ENCODE measurements around the gene SEC24B. TPM values are rescaled to one million over a fixed set of nuclear protein-coding genes. Genes with fewer than 3 reads are reported as not detected.

The SEC24B gene
- total and polyA plus RNA-seq, 4 donors = 8.0 to 34.8 (median 18.4) TPM

DNA sequence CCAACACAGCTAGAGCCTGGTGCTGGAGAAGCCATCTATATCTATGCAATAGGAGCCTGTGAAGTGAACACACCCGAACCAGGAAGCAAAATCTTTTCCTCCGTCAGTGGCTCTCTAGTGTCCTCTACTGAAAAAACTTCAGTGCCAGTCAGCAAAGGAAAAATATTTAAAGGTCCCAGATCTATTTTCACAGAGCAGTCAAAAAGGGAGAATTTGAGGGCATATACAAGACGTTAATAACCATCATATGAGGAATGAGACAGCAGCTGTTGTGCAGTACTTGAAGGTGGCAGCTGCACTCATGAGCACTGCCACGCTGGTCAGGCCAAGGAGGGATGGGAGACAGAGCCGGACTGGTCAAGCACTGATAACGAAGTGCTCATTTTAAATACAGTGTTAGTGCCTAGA is 140.8 kb downstream of the SEC24B start:
- TF ChIP-seq, protein P1, sequence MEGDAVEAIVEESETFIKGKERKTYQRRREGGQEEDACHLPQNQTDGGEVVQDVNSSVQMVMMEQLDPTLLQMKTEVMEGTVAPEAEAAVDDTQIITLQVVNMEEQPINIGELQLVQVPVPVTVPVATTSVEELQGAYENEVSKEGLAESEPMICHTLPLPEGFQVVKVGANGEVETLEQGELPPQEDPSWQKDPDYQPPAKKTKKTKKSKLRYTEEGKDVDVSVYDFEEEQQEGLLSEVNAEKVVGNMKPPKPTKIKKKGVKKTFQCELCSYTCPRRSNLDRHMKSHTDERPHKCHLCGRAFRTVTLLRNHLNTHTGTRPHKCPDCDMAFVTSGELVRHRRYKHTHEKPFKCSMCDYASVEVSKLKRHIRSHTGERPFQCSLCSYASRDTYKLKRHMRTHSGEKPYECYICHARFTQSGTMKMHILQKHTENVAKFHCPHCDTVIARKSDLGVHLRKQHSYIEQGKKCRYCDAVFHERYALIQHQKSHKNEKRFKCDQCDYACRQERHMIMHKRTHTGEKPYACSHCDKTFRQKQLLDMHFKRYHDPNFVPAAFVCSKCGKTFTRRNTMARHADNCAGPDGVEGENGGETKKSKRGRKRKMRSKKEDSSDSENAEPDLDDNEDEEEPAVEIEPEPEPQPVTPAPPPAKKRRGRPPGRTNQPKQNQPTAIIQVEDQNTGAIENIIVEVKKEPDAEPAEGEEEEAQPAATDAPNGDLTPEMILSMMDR (IDR thresholded peaks at IDR 0.05; ENCODE audit: control extremely low read depth, extremely low read depth) = no peak
- H3K9ac ChIP-seq (ENCODE audit: insufficient read depth in 1 of 2, low read length in 2 of 2) = no peak overlapping the region
- H3K27me3 ChIP-seq (ENCODE audit: control insufficient read depth in 3 of 3, insufficient read depth in 3 of 3, low read length in 2 of 3) = no peaks in the 10 kb centered on the region
- peaks cover 0 to 2% (median 0%) of the 10 kb centered on the region in 5 donors for H3K4me1 ChIP-seq (ENCODE audit: control insufficient read depth in 5 of 5, insufficient read depth in 5 of 5, low read length in 5 of 5)
- WGBS, 2 donors = 67 to 77% methylated on average over 6 of the region's 6 CpGs
- no peaks in the 10 kb centered on the region for H3K9me3 ChIP-seq (ENCODE audit: control insufficient read depth in 4 of 4, insufficient read depth in 3 of 4, low read length in 3 of 4)
- DNase-seq (peak in 2 of 3 donors; percentile 6 to 13), ATAC-seq (ENCODE audit: insufficient read depth, low FRiP score) (peak; percentile 57)
- no peak overlapping the region for H3K4me3 ChIP-seq
- no peak overlapping the region for H3K27ac ChIP-seq (ENCODE audit: low read depth in 1 of 2, low read length in 1 of 2)
- no peaks in the 10 kb centered on the region for H3K36me3 ChIP-seq (ENCODE audit: control insufficient read depth in 4 of 4, insufficient read depth in 4 of 4, low read length in 4 of 4)

DNA sequence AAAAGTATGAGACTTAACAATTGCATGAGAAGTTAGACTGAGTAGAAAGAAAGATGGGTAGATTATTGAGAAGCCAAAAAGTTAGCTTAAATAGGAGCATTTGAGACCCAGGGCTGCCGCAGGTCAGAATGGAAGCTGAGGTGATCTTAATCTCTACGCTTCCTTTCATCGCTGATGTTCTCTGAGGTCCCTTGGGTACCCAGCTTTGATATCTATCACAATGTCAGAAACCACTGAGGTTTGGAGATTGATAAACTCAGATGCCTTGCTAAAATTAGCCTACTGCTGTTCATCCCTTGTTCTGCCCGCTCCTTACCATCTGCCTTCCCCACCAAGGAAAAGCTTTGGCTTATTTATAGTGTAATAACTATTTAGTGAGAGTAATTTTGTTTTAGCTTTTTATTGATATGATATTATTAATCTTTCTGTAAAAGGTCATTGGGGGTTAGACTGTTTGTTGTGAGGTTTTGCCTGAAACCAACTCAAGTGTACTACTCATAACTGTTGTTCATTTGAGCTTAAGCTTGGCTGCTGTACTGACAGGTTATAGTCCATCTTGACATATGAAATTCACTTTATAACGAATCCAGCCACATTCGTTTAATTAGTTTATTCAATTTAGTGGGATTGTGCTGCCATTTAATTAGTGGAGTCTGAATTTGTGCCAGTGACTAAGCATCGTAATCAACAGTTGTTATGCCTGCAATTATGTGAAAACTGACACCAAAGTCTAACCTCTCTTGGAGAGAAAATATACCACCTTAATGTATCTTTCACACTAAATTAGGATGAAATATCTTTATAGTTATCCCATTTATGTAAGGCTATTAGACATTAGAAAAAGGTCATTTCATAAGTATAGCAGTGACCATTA is 141.6 kb downstream of the SEC24B start:
- Histone ChIP-seq H3K36me3 (ENCODE audit: control insufficient read depth in 4 of 4, insufficient read depth in 4 of 4, low read length in 4 of 4) (no peaks in the 10 kb centered on the region), H3K27ac (ENCODE audit: low read depth in 1 of 2, low read length in 1 of 2) (no peak overlapping the region), H3K4me1 (ENCODE audit: control insufficient read depth in 5 of 5, insufficient read depth in 5 of 5, low read length in 5 of 5) (peaks cover 0 to 2% (median 0%) of the 10 kb centered on the region in 5 donors), H3K9ac (ENCODE audit: insufficient read depth in 1 of 2, low read length in 2 of 2) (no peak overlapping the region), H3K9me3 (ENCODE audit: control insufficient read depth in 4 of 4, insufficient read depth in 3 of 4, low read length in 3 of 4) (no peaks in the 10 kb centered on the region), H3K4me3 (no peak overlapping the region), H3K27me3 (ENCODE audit: control insufficient read depth in 3 of 3, insufficient read depth in 3 of 3, low read length in 2 of 3) (no peaks in the 10 kb centered on the region)
- TF ChIP-seq, protein P1 (IDR thresholded peaks at IDR 0.05; ENCODE audit: control extremely low read depth, extremely low read depth) = no peak
- no peak for DNase-seq
- no peak for ATAC-seq (ENCODE audit: insufficient read depth, low FRiP score)
- 86 to 92% methylated on average over 7 of the region's 7 CpGs for WGBS, 2 donors

DNA sequence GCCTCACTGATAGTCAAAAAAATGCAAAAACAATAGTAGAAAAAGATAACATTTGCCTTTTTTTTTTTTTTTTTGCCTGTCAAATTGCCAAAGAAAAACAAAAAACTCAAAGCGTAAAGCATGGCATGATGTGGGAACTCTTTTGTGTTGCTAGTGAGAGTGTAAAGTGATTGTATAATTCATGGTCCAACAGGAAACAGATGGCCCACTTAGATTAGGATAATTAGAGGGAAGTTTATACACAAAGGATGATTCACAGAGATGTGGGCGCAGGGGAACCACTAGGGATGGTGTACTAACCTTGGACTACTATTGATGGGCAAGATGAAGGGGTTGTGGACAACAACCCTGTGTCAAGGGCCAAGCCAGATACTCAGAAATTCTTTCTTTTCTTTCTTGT is 142.8 kb downstream of the SEC24B start:
- Histone ChIP-seq H3K27ac (ENCODE audit: low read depth in 1 of 2, low read length in 1 of 2) (no peak overlapping the region), H3K9ac (ENCODE audit: insufficient read depth in 1 of 2, low read length in 2 of 2) (no peak overlapping the region), H3K27me3 (ENCODE audit: control insufficient read depth in 3 of 3, insufficient read depth in 3 of 3, low read length in 2 of 3) (no peaks in the 10 kb centered on the region), H3K4me1 (ENCODE audit: control insufficient read depth in 5 of 5, insufficient read depth in 5 of 5, low read length in 5 of 5) (peaks cover 0 to 2% (median 0%) of the 10 kb centered on the region in 5 donors), H3K36me3 (ENCODE audit: control insufficient read depth in 4 of 4, insufficient read depth in 4 of 4, low read length in 4 of 4) (no peaks in the 10 kb centered on the region), H3K9me3 (ENCODE audit: control insufficient read depth in 4 of 4, insufficient read depth in 3 of 4, low read length in 3 of 4) (no peaks in the 10 kb centered on the region), H3K4me3 (no peak overlapping the region)
- DNase-seq (peak in 2 of 3 donors; percentile 45 to 63), ATAC-seq (ENCODE audit: insufficient read depth, low FRiP score) (peak; percentile 58)
- WGBS, 2 donors = 26 to 43% methylated on average over 2 of the region's 2 CpGs
- TF ChIP-seq, protein P1 (IDR thresholded peaks at IDR 0.05; ENCODE audit: control extremely low read depth, extremely low read depth) = no peak
